Mesothelial cell of epicardium (in vitro differentiated cells): ENCODE data around the gene TRPC5OS. TPM values are rescaled to one million over a fixed set of nuclear protein-coding genes. Genes with fewer than 3 reads are reported as not detected.
A peak's percentile ranks its signal among the peaks of the same experiment; 100 is the strongest.

Source experiments
- DNase-seq, 2 experiments: peaks; one replicate each; pipeline ENCODE4 v3.0.0; 2021; ENCODE audit warnings: low spot score in 2 of 2; ENCODE audit not compliant: unreplicated experiment in 2 of 2
- H3K27ac Mint-ChIP-seq: 2 replicates; pipeline ENCODE4 v1.8.0; 2021; ENCODE audit warnings: mixed read lengths
- H3K27me3 Mint-ChIP-seq: 2 replicates; pipeline ENCODE4 v1.8.0; 2021; ENCODE audit warnings: low read depth, mixed read lengths
- H3K36me3 Mint-ChIP-seq: 2 replicates; pipeline ENCODE4 v1.8.0; 2021; ENCODE audit warnings: mixed read lengths
- H3K4me1 Mint-ChIP-seq: 2 replicates; pipeline ENCODE4 v1.8.0; 2021; ENCODE audit warnings: mixed read lengths
- H3K4me3 Mint-ChIP-seq: 2 replicates; pipeline ENCODE4 v1.8.0; 2021; ENCODE audit warnings: mild to moderate bottlenecking, moderate library complexity, mixed read lengths
- H3K9me3 Mint-ChIP-seq: 2 replicates; pipeline ENCODE4 v1.8.0; 2021; ENCODE audit warnings: mixed read lengths
- total RNA-seq: library from RNA; stranded (reverse); gene quantifications from 3 replicates; pipeline ENCODE4 v1.2.1, GENCODE V29; 2021
- TF ChIP-seq, protein P1 (sequence below): fragments of 200-600 bp; sonication (generic); IDR thresholded peaks from one replicate; pipeline ENCODE4 v1.5.0; 2021; ENCODE audit warnings: antibody characterized with exemption; ENCODE audit not compliant: unreplicated experiment

Gene TRPC5OS
- total RNA-seq, 1 donor from 2014 or later, result 0.09 TPM

- TF ChIP-seq, protein P1, sequence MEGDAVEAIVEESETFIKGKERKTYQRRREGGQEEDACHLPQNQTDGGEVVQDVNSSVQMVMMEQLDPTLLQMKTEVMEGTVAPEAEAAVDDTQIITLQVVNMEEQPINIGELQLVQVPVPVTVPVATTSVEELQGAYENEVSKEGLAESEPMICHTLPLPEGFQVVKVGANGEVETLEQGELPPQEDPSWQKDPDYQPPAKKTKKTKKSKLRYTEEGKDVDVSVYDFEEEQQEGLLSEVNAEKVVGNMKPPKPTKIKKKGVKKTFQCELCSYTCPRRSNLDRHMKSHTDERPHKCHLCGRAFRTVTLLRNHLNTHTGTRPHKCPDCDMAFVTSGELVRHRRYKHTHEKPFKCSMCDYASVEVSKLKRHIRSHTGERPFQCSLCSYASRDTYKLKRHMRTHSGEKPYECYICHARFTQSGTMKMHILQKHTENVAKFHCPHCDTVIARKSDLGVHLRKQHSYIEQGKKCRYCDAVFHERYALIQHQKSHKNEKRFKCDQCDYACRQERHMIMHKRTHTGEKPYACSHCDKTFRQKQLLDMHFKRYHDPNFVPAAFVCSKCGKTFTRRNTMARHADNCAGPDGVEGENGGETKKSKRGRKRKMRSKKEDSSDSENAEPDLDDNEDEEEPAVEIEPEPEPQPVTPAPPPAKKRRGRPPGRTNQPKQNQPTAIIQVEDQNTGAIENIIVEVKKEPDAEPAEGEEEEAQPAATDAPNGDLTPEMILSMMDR, result no peak
These were observed 20.2 kb downstream of the TRPC5OS start for GRCh38 chrX:111896148-111896547.

DNA sequence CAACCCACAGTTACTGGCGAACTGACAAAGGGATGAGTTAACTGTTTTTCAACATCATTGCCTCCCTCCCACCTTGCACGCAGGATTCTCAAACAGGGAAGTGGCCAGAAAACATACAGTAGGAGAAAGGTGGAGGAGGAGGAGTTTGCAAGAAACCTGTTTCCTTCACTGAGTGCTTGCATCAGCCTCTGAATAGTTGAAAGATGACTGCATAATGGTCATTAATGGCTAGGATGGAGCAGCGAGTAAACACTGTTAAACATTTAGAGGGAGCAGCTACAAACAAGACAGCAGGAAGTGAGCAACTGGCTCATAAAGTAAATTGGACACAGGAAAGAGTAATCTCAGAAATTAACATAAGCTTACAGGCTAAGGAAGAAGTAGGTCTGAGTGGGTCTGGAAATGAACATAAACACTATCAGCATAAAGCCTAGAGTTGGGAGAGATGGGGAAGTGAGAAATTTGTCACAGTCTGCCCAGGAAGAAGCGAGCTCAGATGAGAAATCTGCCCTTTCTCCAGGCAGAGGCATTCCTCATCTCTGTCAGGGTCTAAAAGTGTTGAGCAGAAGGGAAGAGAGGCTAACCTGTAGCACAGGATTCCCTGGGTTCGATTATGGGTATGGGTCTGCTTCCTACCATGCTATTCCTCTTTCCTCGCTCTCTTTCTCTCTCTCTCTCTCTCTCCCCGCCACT lies 38.6 kb downstream of the TRPC5OS start:
- Mint-ChIP-seq H3K4me3 (no peak overlapping the region), H3K9me3 (peaks cover 5% of the 10 kb centered on the region), H3K27me3 (no peaks in the 10 kb centered on the region), H3K27ac (peak overlapping the region; percentile 55), H3K36me3 (no peaks in the 10 kb centered on the region), H3K4me1 (peaks cover 9% of the 10 kb centered on the region)
- TF ChIP-seq, protein P1, result no peak
- no peak for DNase-seq

More at GRCh38 chrX:111896148-111896547, 20.2 kb downstream of the TRPC5OS start:
- no peaks in the 10 kb centered on the region for H3K36me3 Mint-ChIP-seq
- H3K27me3 Mint-ChIP-seq, result peaks cover 18% of the 10 kb centered on the region
- no peaks in the 10 kb centered on the region for H3K4me1 Mint-ChIP-seq
- no peak for DNase-seq
- H3K4me3 Mint-ChIP-seq, result no peak overlapping the region
- H3K27ac Mint-ChIP-seq, result no peak overlapping the region
- no peaks in the 10 kb centered on the region for H3K9me3 Mint-ChIP-seq

DNA sequence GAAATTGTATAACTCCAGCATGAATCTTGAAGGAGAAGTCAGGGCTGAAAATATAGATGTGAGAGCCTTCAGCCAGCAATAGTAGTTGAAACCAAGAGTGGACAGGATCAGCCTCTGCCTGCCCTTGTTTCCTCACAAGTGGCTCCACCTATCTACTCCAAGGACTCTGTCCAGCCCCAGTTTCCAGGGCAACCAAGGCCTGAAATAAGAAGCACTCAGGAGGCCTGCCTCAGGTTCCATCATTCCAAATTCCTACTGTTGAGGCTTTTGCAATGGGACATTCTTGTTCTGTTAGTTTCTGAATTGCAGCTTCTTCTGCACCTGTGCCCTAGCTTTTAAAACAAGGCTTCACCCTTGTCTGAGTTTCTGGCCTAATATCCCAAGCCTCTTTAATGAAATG lies 41.6 kb downstream of the TRPC5OS start:
- H3K36me3 Mint-ChIP-seq, result no peaks in the 10 kb centered on the region
- no peak overlapping the region for H3K4me3 Mint-ChIP-seq
- H3K9me3 Mint-ChIP-seq, result peaks cover 5% of the 10 kb centered on the region
- TF ChIP-seq, protein P1, result no peak
- H3K27ac Mint-ChIP-seq, result no peak overlapping the region
- no peak for DNase-seq
- no peaks in the 10 kb centered on the region for H3K27me3 Mint-ChIP-seq
- peaks cover 9% of the 10 kb centered on the region for H3K4me1 Mint-ChIP-seq

- TF ChIP-seq, protein P1, result no peak
- no peak for DNase-seq
- Mint-ChIP-seq H3K27me3 (peaks cover 37% of the 10 kb centered on the region), H3K36me3 (no peaks in the 10 kb centered on the region), H3K4me1 (no peaks in the 10 kb centered on the region), H3K9me3 (no peaks in the 10 kb centered on the region), H3K27ac (no peak overlapping the region), H3K4me3 (no peak overlapping the region)
These were observed 52.5 kb downstream of the TRPC5OS start for GRCh38 chrX:111928456-111928855.

Other genes starting within 250 kb of the TRPC5OS start
- 84.3 to 157 TPM (median 92.5 TPM) in 3 replicates for gene ALG13, start 195.0 kb upstream of the TRPC5OS start, total RNA-seq
- gene TRPC5, start 206.6 kb downstream of the TRPC5OS start, total RNA-seq, result 0.04 TPM in 1 of 3 replicates, not detected in the others
- not detected in 3 replicates for gene RTL4, start 206.8 kb downstream of the TRPC5OS start, total RNA-seq